ENCODE data around the gene SPATS1.
A peak's percentile ranks its signal among the peaks of the same experiment; 100 is the strongest.
"Not testable (repeated sequence)": the region's sequence is repeated elsewhere in the genome, so short reads cannot be mapped to it uniquely, and the experiment has no call there.

Gene SPATS1

DNA sequence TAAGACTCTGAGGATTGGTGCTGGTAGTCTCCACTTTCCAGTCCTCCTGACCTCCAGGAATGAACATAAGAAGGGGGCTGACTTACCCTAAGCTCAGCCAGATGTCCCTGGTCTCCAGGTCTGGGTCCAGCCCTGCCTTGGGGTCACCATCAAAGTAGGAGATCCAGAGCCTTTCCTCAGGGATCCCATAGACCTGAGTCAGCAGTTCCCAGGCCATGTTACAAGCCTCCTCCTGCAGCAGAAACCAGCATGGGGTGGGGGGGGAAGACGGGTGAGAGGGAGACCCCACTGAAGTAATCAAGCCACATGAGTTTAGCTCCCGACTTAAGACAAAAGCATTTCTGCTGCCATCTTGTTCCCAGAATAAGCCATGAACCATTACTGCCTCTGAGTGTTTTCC lies 31.1 kb upstream of the SPATS1 start:
- no peak for DNase-seq (ENCODE audit: low read depth in 2 of 2)

DNA sequence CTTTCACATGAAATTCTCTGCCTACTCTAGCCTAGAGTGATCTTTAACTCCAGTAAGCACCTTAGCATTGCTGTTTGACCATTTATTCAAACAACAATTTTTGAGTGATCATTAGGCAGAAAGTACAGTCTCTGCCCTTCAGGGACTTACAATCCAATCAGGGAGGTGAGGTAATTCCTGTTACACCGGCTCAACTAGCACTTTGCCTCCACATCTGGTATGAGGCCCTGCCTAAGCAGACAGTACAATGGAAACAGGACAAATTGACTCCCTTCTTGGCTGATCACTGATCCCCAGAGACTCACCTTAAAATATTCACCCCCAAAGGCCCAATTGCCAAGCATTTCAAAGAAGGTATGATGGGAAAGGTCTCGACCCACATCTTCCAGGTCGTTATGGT lies 30.7 kb upstream of the SPATS1 start:
- DNase-seq (ENCODE audit: low read depth in 2 of 2) = no peak

DNA sequence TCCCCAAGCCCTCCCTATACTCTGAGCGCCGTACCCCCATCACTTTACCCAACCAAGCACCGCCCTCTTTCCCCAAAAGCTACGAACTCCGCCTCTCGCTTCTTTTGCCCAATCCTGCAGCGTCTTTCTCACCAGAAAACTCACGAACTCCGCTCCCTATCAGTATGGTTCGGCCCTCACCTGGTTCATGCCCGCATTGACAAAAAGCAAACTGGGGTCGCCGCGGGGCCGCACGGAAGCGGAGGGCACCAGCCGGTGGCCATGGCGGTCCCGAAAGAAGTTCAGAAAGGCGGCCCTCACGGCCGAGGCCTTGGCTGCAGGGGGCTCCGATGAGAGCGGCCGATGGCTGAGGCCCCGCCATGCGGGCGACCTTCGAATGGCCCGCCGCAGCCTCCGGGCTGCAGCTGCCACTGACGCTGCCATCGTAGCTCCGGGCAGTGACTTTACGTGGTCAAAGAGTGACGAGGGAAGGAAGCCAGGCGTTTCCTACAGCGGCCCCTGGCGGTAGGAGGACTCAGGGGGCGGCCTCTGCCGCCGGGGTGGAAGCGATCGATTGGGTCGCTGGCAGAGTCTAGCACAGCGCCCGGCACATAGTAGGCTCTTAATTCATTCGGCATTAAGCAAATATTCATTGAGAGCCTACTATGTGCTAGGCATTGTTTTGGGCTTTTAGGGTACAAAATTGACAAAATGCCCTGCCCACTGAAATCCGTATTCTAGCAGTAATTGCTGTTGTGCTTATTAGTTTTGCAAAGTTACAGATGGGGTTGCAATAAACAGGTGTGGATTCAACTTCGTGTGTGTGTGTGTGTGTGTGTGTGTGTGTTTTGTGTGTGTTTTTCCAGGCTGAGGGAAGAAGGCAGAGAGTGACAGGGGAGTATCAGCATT lies 29.3 kb upstream of the SPATS1 start, which contains the start of gene AARS2:
Gene AARS2 (minus strand): TSS at position 447 of the 888 bp plus-strand sequence. CDS start 24 bp downstream, at position 423.
- peak; percentile 82 to 94 for DNase-seq (ENCODE audit: low read depth in 2 of 2)

DNA sequence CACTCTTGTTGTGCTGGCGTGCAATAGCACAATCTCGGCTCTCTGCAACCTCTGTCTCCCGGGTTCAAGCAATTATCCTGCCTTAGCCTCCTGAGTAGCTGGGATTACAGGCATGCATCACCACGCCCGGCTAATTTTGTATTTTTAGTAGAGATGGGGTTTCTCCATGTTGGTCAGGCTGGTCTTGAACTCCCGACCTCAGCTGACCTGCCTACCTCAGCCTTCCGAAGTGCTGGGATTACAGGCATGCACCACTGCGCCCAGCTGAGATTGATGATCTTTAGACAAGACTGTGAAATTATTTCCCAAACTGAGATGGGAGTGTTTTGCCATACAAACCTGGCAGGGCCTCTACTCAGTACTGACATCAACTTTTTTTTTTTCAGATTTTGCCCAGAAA lies 27.8 kb upstream of the SPATS1 start:
- not testable (repeated sequence) for DNase-seq (ENCODE audit: low read depth in 2 of 2)

DNA sequence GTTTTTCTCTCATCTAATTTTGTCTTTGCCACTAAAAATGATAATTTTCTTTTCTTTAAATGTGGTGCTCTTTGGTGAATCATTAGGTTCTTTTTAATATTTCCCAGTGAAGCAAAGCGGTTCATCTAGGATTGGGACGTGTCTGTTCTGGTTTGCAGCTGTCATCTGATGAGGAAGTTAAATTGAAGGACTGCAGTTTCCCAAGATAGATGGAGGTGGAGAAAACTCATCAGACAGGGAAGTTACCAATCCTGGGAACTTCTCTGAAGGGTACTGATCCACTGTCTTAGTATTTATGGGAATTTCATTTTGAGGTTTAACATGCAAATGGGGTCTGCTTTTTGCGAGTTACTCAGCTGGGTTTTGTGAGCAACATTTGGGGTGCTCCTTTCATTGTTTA lies 26.9 kb upstream of the SPATS1 start:
- DNase-seq (ENCODE audit: low read depth in 2 of 2) = no peak

DNA sequence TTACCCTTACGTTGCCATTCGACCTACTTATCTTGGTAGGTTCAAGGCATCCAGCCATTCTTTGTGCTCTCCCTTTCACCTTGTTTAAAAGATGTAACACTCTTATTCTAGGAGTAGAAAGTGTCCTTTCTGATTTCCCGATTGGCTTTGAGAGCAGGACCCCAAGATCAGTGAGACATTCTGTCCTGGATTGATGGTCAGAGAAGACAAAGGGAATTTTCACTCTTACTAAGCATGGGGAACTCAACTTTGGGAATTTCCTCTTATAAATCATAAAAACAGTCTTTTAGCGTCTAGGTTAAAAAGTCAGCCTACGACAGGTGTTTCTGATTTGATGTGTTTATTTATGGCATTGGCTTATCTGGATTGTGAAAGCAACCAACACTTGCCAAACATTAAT lies 26.5 kb upstream of the SPATS1 start:
- DNase-seq (ENCODE audit: low read depth in 2 of 2) = no peak

DNA sequence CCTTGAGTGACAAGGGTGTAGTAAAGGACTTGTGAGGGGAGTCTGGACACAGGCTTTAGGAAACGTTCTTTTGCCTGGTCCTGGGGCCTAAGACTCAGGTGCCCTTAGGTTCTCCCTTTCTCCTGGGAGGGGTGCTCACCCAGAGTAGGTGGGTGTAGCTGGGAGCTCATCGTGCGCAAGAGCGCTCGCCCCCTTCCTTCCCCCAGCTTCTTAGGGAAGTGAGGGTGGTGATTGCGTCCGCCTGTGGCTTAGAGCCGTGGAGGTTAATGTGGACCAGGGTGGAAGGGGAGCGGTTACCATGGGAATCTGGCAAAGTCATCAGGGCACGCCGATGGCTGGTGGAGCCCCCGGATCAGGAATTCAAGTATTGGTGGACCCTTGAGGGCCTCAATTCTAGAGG lies 26.0 kb upstream of the SPATS1 start:
- no peak for DNase-seq (ENCODE audit: low read depth in 2 of 2)

DNA sequence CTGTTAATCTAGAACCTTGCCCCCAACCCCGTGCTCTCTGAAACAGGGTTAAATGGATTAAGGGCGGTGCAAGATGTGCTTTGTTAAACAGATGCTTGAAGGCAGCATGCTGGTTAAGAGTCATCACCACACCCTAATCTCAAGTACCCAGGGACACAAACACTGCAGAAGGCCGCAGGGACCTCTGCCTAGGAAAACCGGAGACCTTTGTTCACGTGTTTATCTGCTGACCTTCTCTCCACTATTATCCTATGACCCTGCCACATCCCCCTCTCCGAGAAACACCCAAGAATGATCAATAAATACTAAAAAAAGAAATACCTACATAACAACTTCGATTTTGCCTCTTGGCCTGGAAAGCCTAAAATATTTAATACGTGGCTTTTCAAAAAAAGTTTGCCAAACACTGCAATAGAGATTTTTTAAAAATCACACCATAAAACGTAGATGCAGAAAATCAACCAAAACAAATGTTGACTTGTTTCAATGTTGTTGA lies 25.3 kb upstream of the SPATS1 start:
- DNase-seq (ENCODE audit: low read depth in 2 of 2) = not testable (repeated sequence)

DNA sequence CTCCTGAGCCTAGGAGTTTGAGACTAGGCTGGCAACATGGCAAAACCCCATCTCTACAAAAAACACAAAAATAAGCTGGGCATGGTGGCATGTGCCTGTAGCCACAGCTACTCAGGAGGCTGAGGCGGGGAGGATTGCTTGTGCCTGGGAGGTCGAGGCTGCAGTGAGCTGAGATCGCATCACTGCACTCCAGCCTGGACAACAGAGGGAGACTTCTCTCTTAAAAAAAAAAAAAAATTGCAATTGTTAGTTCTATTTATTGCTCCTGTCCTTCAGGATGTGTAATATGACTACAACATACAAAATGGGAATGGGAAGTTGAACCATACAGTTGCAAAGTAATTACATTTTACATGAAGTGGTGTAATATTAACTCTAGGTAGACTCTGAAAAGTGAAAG lies 21.2 kb upstream of the SPATS1 start:
- DNase-seq (ENCODE audit: low read depth in 2 of 2) = no peak

DNA sequence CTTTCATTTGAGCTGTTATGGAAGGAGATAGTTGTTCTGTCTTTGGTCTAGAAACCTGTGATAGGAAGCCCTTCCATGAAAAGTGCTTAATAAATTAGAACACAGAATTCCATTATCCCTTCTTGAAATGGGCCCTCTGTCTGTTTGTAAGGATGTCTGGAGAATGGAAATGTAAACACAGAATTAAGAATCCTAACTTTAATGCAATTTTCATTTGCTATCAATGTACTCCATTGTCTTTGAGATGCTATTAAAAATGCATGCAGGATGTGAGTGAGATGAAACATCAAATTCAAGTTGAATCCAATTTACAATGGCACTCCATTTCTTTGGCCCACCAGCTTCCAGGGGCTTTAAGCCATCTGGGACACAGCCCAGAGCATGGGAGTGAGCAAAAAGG lies 15.4 kb upstream of the SPATS1 start:
- no peak for DNase-seq (ENCODE audit: low read depth in 2 of 2)

DNA sequence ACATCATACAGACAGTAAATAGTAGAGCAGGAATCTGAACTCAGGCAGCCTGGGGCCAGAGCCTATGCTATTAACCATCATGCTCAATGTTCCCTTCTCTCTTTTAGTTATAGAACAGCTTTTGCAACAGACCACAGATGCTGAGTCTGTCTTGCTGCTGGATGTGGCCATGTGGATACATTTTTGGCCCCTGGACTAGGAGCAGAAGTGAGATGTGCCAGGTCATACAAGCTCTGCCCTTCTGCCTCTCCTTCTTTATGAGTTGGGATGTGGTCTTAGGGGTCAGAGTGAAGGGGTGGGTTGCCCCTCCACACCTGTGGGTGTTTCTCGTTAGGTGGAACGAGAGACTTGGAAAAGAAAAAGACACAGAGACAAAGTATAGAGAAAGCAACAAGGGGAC lies 14.7 kb upstream of the SPATS1 start:
- DNase-seq (ENCODE audit: low read depth in 2 of 2) = no peak

DNA sequence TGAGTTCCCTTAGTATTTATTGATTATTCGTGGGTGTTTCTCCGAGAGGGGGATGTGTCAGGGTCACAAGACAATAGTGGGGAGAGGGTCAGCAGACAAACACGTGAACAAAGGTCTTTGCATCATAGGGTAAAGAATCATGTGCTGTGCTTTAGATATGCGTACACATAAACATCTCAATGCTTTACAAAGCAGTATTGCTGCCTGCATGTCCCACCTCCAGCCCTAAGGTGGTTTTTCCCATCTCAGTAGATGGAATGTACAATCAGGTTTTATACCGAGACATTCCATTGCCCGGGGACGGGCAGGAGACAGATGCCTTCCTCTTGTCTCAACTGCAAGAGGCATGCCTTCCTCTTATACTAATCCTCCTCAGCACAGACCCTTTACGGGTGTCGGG lies 14.2 kb upstream of the SPATS1 start:
- DNase-seq (ENCODE audit: low read depth in 2 of 2) = not testable (repeated sequence)

DNA sequence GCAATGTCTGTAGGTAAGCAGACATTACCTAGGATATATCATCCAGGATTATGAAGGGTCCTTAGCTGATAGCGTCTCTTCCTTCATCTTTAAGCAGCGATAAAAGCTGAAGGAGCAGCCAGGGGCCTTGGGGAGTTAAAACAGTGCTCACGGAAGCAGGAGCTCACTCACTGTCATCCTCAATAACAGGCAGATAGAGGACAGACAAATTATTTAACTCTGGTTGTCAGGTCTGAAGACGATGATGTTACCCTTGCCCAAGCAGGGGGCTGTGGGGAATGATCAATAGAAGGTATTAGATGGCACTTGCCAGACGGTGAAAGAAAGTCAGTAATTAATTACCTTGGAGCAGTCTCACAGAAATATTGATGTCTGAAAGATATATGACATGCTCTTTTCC lies 12.6 kb upstream of the SPATS1 start:
- DNase-seq (ENCODE audit: low read depth in 2 of 2) = no peak

DNA sequence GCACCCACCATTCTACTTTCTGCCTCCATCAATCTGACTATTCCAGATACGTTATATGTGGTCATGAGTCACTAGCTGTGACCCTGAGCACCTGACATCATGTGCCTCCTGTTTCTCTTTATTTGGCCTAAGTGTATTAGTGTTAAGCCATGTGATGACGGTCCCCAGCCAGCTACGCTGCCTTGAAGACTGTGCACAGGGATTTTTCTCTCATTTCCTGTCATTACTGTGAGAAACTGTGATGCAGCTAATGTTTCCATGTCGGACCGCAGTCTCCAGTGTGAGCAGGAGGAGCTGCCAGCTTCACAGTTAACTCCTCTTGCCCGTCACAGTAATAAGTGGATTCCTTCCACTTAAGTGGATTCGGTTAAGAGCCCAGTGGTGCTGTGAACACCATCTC lies 9.9 kb upstream of the SPATS1 start:
- DNase-seq (ENCODE audit: low read depth in 2 of 2) = no peak

DNA sequence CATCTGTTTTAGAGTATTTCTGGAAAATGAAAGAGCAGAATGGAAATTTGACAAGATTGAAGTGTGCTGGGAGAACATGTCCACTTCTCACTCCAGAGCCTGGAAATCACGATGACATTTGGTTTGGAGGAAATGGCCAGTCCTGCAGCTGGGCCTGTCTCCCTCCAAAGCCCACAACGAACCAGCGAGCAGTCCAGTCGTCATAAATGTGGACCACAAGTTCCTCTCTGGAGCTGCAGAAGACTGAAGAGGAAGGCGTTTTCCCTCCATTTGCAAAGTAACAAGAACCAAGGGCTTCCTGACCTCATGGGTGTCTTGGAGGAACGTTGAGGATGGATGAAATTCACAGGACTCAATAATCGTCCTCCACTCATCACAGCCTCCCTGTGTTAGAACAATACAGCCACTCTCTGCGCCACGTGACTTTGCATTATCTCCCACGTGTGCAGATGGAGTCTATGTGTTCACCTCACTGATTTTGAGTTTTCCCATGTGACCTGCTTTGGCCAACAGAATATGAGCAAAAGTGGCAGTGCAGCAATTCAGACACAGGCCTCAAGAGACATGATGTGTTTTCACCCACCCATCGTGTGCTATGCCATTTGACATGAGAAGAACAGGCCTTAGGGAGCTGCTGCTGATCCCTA lies 9.1 kb upstream of the SPATS1 start:
- no peak for DNase-seq (ENCODE audit: low read depth in 2 of 2)

DNA sequence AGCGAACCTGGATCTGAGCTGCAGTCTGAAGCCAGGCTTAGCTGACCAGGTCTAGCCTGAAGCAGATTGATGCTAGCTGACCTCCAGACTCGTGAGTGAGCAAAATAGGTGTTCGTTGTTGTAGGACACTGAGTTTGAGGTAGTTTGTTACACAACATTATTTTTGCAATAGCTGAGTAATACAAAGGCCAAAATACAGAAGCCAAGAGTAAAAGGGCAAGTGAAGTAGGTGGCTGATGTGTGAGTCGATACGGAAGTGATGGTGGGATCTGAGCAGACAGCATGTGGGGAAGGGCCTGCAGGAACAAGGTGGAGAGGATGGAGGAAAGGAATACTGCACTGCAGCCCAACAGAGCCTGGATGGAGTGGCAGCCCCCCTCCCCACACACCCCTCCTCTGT lies 8.5 kb upstream of the SPATS1 start:
- no peak for DNase-seq (ENCODE audit: low read depth in 2 of 2)

DNA sequence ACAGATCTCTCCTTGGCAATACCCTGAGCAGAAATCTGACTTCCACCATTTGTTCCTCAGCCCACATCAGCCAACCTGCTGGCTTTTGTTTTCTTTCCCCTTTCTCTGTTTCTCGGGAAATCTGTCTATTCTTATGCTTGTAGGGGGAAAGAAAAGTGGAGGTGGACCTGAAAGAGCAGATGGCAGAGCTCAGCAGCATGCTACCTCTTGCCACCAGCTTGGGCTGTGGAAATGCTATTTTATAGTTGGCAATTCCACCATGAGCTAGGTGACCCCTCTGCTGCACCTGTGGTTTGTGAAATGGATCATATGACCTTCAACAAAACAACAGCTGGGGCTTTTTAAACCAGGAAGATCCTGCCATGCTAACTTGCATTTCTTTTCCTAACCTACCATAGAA lies 6.8 kb upstream of the SPATS1 start:
- DNase-seq (ENCODE audit: low read depth in 2 of 2) = no peak

DNA sequence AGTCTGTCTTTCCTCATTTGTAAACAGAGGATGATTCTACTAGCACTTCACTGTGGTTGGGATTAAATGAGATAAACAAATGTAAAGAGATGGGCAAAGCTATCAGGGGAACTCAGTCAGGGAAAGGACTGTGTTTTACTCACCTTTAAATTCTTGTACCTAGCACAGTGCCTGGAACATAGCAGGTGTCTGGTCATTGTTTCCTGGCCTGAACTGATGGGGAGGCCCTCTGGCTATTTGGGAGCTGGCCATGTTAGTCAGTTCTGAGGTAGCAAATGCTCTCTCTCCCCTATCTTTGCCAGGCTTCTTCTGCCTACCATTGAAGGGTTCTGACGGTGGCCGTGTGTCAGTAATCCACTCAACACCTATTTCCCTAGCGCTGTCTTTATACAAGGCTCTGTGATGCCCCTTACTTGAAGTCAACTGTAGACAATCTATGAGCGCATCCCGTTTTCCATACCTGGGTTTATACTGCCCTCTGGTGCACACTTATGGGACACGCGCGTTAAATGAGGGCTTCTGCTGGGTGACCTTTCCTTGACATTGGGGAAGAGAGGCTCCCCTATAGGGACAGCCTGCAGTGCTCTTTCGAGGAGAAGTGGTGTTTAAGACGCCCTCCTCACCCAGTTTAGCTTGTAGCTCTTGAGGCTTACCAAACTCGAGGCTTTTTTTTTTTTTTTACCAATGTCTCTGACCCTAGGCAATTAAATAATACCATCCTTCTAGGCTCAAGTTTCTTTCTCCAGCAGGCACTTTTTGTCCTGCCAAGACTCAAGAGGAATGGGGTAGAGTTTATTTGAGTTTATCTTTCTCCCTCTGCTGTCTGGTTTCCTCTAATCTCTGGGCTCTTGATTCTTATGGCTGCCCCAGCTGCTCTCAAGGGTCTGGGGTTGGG lies 4.0 kb upstream of the SPATS1 start:
- DNase-seq (ENCODE audit: low read depth in 2 of 2) = peak; percentile 39 to 59

DNA sequence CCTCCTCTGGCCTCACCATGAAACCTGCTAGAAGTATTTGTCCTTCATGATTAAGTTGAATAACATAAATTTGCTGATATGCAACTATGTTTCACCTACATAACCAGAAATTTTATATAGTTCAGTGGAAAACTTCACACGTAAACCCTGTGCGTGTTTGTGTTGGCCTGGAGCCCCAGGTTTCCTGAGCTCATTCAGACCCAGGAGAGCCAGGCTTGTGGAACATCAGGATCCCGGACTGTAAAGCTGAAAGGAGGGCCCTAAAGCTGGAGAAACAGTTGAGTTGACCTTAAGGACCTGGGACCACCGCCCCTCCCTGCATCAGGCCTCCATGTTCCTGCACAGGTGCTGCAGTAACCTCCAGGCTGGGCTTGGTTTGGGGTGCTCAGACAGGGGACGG lies 3.1 kb upstream of the SPATS1 start:
- no peak for DNase-seq (ENCODE audit: low read depth in 2 of 2)

DNA sequence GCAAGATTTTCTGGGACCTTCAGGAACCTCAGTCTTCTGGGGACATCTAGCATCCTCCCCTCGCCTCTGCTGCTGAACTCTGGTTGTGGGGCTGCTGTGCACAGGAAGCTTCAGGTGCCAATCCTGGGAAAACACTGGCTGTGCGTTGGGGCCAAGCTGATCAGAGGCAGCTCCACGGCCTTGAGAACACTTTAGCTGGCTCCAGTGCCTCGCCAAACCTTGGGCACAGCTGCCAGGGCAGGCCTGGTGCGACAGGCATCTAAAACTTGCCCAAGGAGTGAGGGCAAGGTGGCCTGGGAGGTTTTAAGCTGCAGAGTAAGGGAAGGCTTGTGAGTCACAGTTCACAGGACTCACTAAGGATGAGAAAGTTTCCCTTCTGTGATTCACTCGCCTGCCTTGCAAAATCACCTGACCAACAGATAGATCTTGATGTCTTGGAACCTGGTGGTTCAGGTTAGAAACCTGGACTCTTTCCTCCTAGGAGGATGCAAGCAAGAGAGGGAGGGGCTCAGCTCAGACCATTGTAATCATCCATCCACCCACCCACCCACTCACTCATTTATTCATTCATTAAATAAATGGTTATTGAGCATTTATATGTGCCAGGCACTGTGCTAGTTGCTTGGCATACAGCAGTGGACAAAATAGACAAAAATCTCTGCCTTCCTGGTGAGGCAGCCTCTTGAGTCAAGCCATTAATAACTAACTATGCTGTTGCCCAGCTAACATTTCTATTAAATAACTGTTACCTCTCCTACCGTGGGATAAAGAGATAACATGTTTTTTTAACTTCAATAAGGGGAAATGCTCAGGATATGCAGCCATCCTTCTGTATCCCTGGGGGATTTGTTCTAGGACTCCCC lies 2.5 kb upstream of the SPATS1 start:
- no peak for DNase-seq (ENCODE audit: low read depth in 2 of 2)

Measured in stimulated activated CD4-positive, alpha-beta T cell treated with anti-CD3 and anti-CD28 coated beads, Interleukin-12 subunit alpha, Interleukin-12 subunit beta, amount 100 ng/mL, for 24 hours (primary cell).